H1 (cell line): ENCODE measurements around the gene FSIP1. TPM values are rescaled to one million over a fixed set of nuclear protein-coding genes. Genes with fewer than 3 reads are reported as not detected.

Experiments
- CTCF ChIA-PET: fragments of 300-600 bp; sonication (Branson Sonifier 250); formaldehyde crosslinking; loops from one replicate; lab custom pipeline; 2021; ENCODE audit not compliant: partially characterized antibody; lab: Charles Lee
- POLR2A ChIA-PET: fragments of 300-600 bp; sonication (Branson Sonifier 250); formaldehyde crosslinking; loops from one replicate; lab custom pipeline; 2021; ENCODE audit warnings: inconsistent platforms; ENCODE audit not compliant: partially characterized antibody; lab: Charles Lee
- DNase-seq, 2 experiments: peaks; one replicate each; pipeline versions ENCODE4 v3.0.0 to v3.0.0-alpha.2; 2010 to 2022; ENCODE audit warnings: low spot score in 2 of 2, low read depth in 1 of 2, mixed read lengths in 1 of 2
- FAIRE-seq: peaks from 2 replicates; lab custom pipeline; 2011; peaks lifted over from hg19 to GRCh38; lab: Jason Lieb, UNC
- H2AFZ ChIP-seq: 2 replicates; pipeline ENCODE4 v1.8.1; 2012; ENCODE audit warnings: low read length, inconsistent platforms
- H2AK5ac ChIP-seq: 2 replicates; pipeline ENCODE4 v1.6.1; 2013; ENCODE audit warnings: low read depth, low read length
- H2BK120ac ChIP-seq: replicated peaks from 2 replicates; pipeline ENCODE3; 2013; ENCODE audit warnings: low read depth, low read length, inconsistent platforms
- H2BK12ac ChIP-seq: 2 replicates; pipeline ENCODE4 v1.6.1; 2013; ENCODE audit warnings: low read depth, low read length
- H2BK15ac ChIP-seq: 2 replicates; pipeline ENCODE4 v1.6.1; 2013; ENCODE audit warnings: low read length
- H2BK20ac ChIP-seq: 2 replicates; pipeline ENCODE4 v1.6.1; 2013; ENCODE audit warnings: low read length
- H2BK5ac ChIP-seq: 2 replicates; pipeline ENCODE4 v1.6.1; 2013; ENCODE audit warnings: low read depth, low read length
- H3K14ac ChIP-seq: 2 replicates; pipeline ENCODE4 v1.6.1; 2013; ENCODE audit warnings: inconsistent platforms; ENCODE audit not compliant: insufficient read length
- H3K18ac ChIP-seq: 2 replicates; pipeline ENCODE4 v1.6.1; 2013; ENCODE audit warnings: low read length; ENCODE audit errors: extremely low read depth
- H3K23ac ChIP-seq: 2 replicates; pipeline ENCODE4 v1.6.1; 2013; ENCODE audit warnings: inconsistent platforms; ENCODE audit not compliant: insufficient read length
- H3K23me2 ChIP-seq: 2 replicates; pipeline ENCODE4 v1.6.1; 2013; ENCODE audit warnings: low read depth, low read length
- H3K27ac ChIP-seq: 2 replicates; pipeline ENCODE4 v1.6.1; 2011; ENCODE audit warnings: low read depth, low read length, inconsistent platforms
- H3K27me3 ChIP-seq, 4 experiments: replicated peaks in 1 of 4; 1 replicate in 1 of 4; 2 replicates in 3 of 4; pipeline versions ENCODE4 v1.6.1 to v1.8.1; 2011 to 2013; ENCODE audit warnings: low read length in 3 of 4, mild to moderate bottlenecking in 3 of 4, inconsistent platforms in 2 of 4, mixed read lengths in 2 of 4, moderate library complexity in 1 of 4; ENCODE audit not compliant: control insufficient read depth in 3 of 4, insufficient read depth in 3 of 4; ENCODE audit errors: extremely low read depth in 1 of 4
- H3K36me3 ChIP-seq, 4 experiments: 2 replicates each; pipeline versions ENCODE4 v1.6.1 to v1.8.1; 2011 to 2013; ENCODE audit warnings: mild to moderate bottlenecking in 4 of 4, low read length in 3 of 4, moderate library complexity in 2 of 4, control low read depth in 1 of 4, inconsistent platforms in 1 of 4; ENCODE audit not compliant: insufficient read depth in 4 of 4, control insufficient read depth in 2 of 4
- H3K4ac ChIP-seq: replicated peaks from 2 replicates; pipeline ENCODE3; 2013; ENCODE audit warnings: low read length, low read depth, mixed read lengths, inconsistent platforms; ENCODE audit not compliant: insufficient read length
- H3K4me1 ChIP-seq, 4 experiments: replicated peaks in 1 of 4; 1 replicate in 1 of 4; 2 replicates in 3 of 4; pipeline versions ENCODE4 v1.6.1 to v1.8.1; 2011 to 2013; ENCODE audit warnings: low read length in 3 of 4, inconsistent platforms in 2 of 4, mixed read lengths in 1 of 4; ENCODE audit not compliant: insufficient read depth in 4 of 4, control insufficient read depth in 3 of 4
- H3K4me2 ChIP-seq, 2 experiments: 2 replicates each; pipeline versions ENCODE4 v1.6.1 to v1.8.1; 2011 to 2013; ENCODE audit warnings: low read depth in 2 of 2, low read length in 2 of 2, control low read depth in 1 of 2, inconsistent platforms in 1 of 2, mild to moderate bottlenecking in 1 of 2; ENCODE audit not compliant: insufficient read depth in 1 of 2
- H3K4me3 ChIP-seq, 4 experiments: fragments of 200-600, 300-600 bp in 1 of 4; sonication (generic), shearing (Covaris generic), sonication (Bioruptor Twin) in 1 of 4; 2 replicates each; pipeline versions ENCODE4 v1.5.1 to v1.8.1; 2011 to 2016; ENCODE audit warnings: low read length in 4 of 4, low read depth in 3 of 4, control low read depth in 2 of 4, inconsistent platforms in 2 of 4, mild to moderate bottlenecking in 2 of 4, mixed read lengths in 1 of 4, moderate library complexity in 1 of 4; ENCODE audit not compliant: insufficient read depth in 2 of 4; ENCODE audit errors: extremely low read depth in 1 of 4
- H3K56ac ChIP-seq: replicated peaks from 2 replicates; pipeline ENCODE3; 2013; ENCODE audit warnings: low read depth, mild to moderate bottlenecking, mixed read lengths, low read length, inconsistent platforms; ENCODE audit not compliant: insufficient read length
- H3K79me1 ChIP-seq: 2 replicates; pipeline ENCODE4 v1.6.1; 2013; ENCODE audit warnings: low read depth, low read length, control low read depth
- H3K79me2 ChIP-seq, 2 experiments: 2 replicates each; pipeline versions ENCODE4 v1.6.1 to v1.8.1; 2012 to 2013; ENCODE audit warnings: low read length in 2 of 2, mild to moderate bottlenecking in 2 of 2, inconsistent platforms in 1 of 2; ENCODE audit not compliant: insufficient read depth in 2 of 2, control insufficient read depth in 1 of 2
- H3K9ac ChIP-seq, 4 experiments: replicated peaks in 1 of 4; 1 replicate in 1 of 4; 2 replicates in 3 of 4; pipeline versions ENCODE4 v1.6.1 to v1.8.1; 2011 to 2013; ENCODE audit warnings: low read depth in 3 of 4, low read length in 3 of 4, control low read depth in 2 of 4, mild to moderate bottlenecking in 2 of 4, moderate library complexity in 2 of 4, inconsistent platforms in 1 of 4; ENCODE audit errors: extremely low read depth in 1 of 4
- H3K9me3 ChIP-seq, 2 experiments: 2 replicates each; pipeline versions ENCODE4 v1.6.1 to v1.8.1; 2012 to 2013; ENCODE audit warnings: mild to moderate bottlenecking in 2 of 2, moderate library complexity in 2 of 2, control low read depth in 1 of 2, inconsistent platforms in 1 of 2, low read depth in 1 of 2, low read length in 1 of 2, mixed read lengths in 1 of 2; ENCODE audit not compliant: insufficient read depth in 2 of 2
- H4K20me1 ChIP-seq, 2 experiments: replicated peaks in 1 of 2; 2 replicates each; pipeline versions ENCODE3 to v1.8.1; 2011 to 2013; ENCODE audit warnings: inconsistent platforms in 2 of 2, low read length in 2 of 2, mild to moderate bottlenecking in 1 of 2; ENCODE audit not compliant: insufficient read depth in 2 of 2, control insufficient read depth in 1 of 2
- H4K5ac ChIP-seq: 2 replicates; pipeline ENCODE4 v1.6.1; 2013; ENCODE audit warnings: low read length, low read depth, mixed read lengths, inconsistent platforms; ENCODE audit not compliant: insufficient read length
- H4K8ac ChIP-seq: 2 replicates; pipeline ENCODE4 v1.8.0; 2013; ENCODE audit warnings: mild to moderate bottlenecking, moderate library complexity, low read length, inconsistent platforms; ENCODE audit not compliant: insufficient read depth; ENCODE audit errors: extremely low read depth
- H4K91ac ChIP-seq: replicated peaks from 2 replicates; pipeline ENCODE3; 2013; ENCODE audit warnings: low read length, mixed read lengths, inconsistent platforms; ENCODE audit not compliant: insufficient read length
- ATF3 ChIP-seq: IDR thresholded peaks from 2 replicates; pipeline ENCODE4 v1.6.1; 2011; ENCODE audit warnings: low read depth, mild to moderate bottlenecking, low read length; ENCODE audit not compliant: insufficient read depth
- BACH1 ChIP-seq: IDR thresholded peaks from 2 replicates; pipeline ENCODE4 v1.6.1; 2012; ENCODE audit warnings: low read length, improper control_type of control experiment
- CBX5 ChIP-seq: fragments of 300-800, 300-1000 bp; sonication (generic); IDR thresholded peaks from 2 replicates; pipeline ENCODE4 v1.7.1; 2016; ENCODE audit warnings: antibody characterized with exemption, low read length, low read depth
- CEBPB ChIP-seq: IDR thresholded peaks from 2 replicates; pipeline ENCODE4 v1.6.1; 2012; ENCODE audit warnings: low read depth, low read length
- CHD2 ChIP-seq: IDR thresholded peaks from 2 replicates; pipeline ENCODE4 v1.6.1; 2012; ENCODE audit warnings: low read length, improper control_type of control experiment
- GTF2F1 ChIP-seq: IDR thresholded peaks from 2 replicates; pipeline ENCODE4 v1.6.1; 2012; ENCODE audit warnings: low read depth, low read length, improper control_type of control experiment, borderline replicate concordance
- KDM5A ChIP-seq: fragments of 200-600 bp; IDR thresholded peaks from 2 replicates; pipeline ENCODE4 v1.7.1; 2012; ENCODE audit warnings: mild to moderate bottlenecking, low read length, inconsistent platforms, mixed read lengths
- MAX ChIP-seq: IDR thresholded peaks from 2 replicates; pipeline ENCODE4 v1.6.1; 2012; ENCODE audit warnings: inconsistent platforms
- POLR2A ChIP-seq, 2 experiments: IDR thresholded peaks; 1 replicate in 1 of 2; 2 replicates in 1 of 2; pipeline ENCODE4 v1.6.1; 2011; ENCODE audit warnings: low read depth in 2 of 2, low read length in 2 of 2, mild to moderate bottlenecking in 2 of 2; ENCODE audit errors: control extremely low read depth in 1 of 2
- RBBP5 ChIP-seq: IDR thresholded peaks from 2 replicates; pipeline ENCODE4 v1.7.1; 2012; ENCODE audit warnings: low read depth, mild to moderate bottlenecking, inconsistent platforms, low read length, moderate library complexity, borderline replicate concordance
- SAP30 ChIP-seq: fragments of 300-600 bp; sonication (generic); IDR thresholded peaks from 2 replicates; pipeline ENCODE4 v1.7.1; 2012; ENCODE audit warnings: low read length, moderate library complexity, mild to moderate bottlenecking, inconsistent platforms; ENCODE audit not compliant: insufficient read depth, insufficient replicate concordance
- SIRT6 ChIP-seq: IDR thresholded peaks from one replicate; pipeline ENCODE4 v1.7.1; 2012; ENCODE audit warnings: low read length, inconsistent platforms
- SP2 ChIP-seq: IDR thresholded peaks from 2 replicates; pipeline ENCODE4 v1.6.1; 2012; ENCODE audit warnings: mild to moderate bottlenecking, low read length, inconsistent platforms
- SRF ChIP-seq: IDR thresholded peaks from 2 replicates; pipeline ENCODE4 v1.6.1; 2011; ENCODE audit warnings: mild to moderate bottlenecking, low read depth, low read length, moderate library complexity
- TCF12 ChIP-seq: IDR thresholded peaks from 2 replicates; pipeline ENCODE4 v1.6.1; 2011; ENCODE audit warnings: low read depth, mild to moderate bottlenecking, low read length
- WGBS, 2 experiments: shearing (Covaris generic) in 1 of 2; methylation state at CpG; one replicate each; pipeline versions ENCODE4 v1.1.6 to v1.1.7; 2013 to 2015; ENCODE audit warnings: low lambda C conversion rate in 2 of 2, mixed read lengths in 2 of 2, inconsistent platforms in 1 of 2, low coverage in 1 of 2, missing lambda C conversion rate in 1 of 2; ENCODE audit not compliant: insufficient replicate concordance in 2 of 2, insufficient coverage in 1 of 2, insufficient read length in 1 of 2; ENCODE audit errors: extremely low coverage in 1 of 2, missing lambda C conversion rate in 1 of 2; 5-methylcytosine and 5-hydroxymethylcytosine counted together
- polyA plus RNA-seq, 7 experiments: library from polyadenylated mRNA; depleted of rRNA in 3 of 7; stranded (reverse) in 5 of 7; unstranded in 2 of 7; fragments of >200 nt in 5 of 7; fragments of 200-250 nt in 2 of 7; gene quantifications; 1 replicate in 5 of 7; 2 replicates in 1 of 7; 4 replicates in 1 of 7; pipeline versions ENCODE4 v1.2.1 to v1.2.3, GENCODE V29; 2011 to 2013; ENCODE audit warnings: missing spikeins in 2 of 7, mixed read lengths in 2 of 7
- total RNA-seq: library from RNA; stranded (reverse); fragmentation: NEBNext Ultra II Directional; extraction: Animal tissue kit (Norgen Biotek cat#: 25700); gene quantifications from 2 replicates; pipeline ENCODE4 v1.2.1, GENCODE V29; 2021

FSIP1 gene
- total and polyA plus RNA-seq, 2 of the 8 experiments (the other 6 are each of a cell fraction or from before 2014, with no cell fraction given), result 0.18 to 1.3 TPM

GRCh38 chr15:39794954-39795353 lies 12.3 kb upstream of the FSIP1 start:
- Histone ChIP-seq H3K4me3 (no peak overlapping the region), H2AFZ (no peak overlapping the region), H3K56ac (no peak overlapping the region), H2BK120ac (no peak overlapping the region), H3K23ac (no peak overlapping the region), H3K9ac (no peak overlapping the region), H2BK5ac (no peak overlapping the region), H3K4ac (no peak overlapping the region), H2AK5ac (no peak overlapping the region), H3K79me1 (no peaks in the 10 kb centered on the region; the same call in 1 of the 2 replicates), H3K9me3 (no peaks in the 10 kb centered on the region), H4K20me1 (peaks cover 0 to 3% of the 10 kb centered on the region in 2 experiments), H2BK12ac (no peak overlapping the region), H4K5ac (no peak overlapping the region), H3K4me1 (no peaks in the 10 kb centered on the region; a peak in 1 of 7 replicates), H3K14ac (no peak overlapping the region), H3K23me2 (no peaks in the 10 kb centered on the region; the same call in 1 of the 2 replicates), H2BK20ac (no peak overlapping the region), H3K27me3 (no peaks in the 10 kb centered on the region), H4K8ac (no peak overlapping the region), H3K18ac (no peak overlapping the region), H3K79me2 (no peaks in the 10 kb centered on the region), H3K27ac (no peak overlapping the region), H2BK15ac (no peak overlapping the region), H3K4me2 (no peak overlapping the region), H3K36me3 (peaks cover 0 to 10% (median 3%) of the 10 kb centered on the region in 4 experiments; a peak in 5 of 8 replicates), H4K91ac (no peak overlapping the region)
- FAIRE-seq (peak; percentile 13), DNase-seq (no peak)
- CTCF ChIA-PET, result interaction anchor here (0.9 to 1.2 kb wide), 4 partner anchors 12 to 146 kb away, joined by 3 to 4 read pairs (median 3); partner anchors contain the start of gene FSIP1
- POLR2A ChIA-PET, result interaction anchor here (0.6 to 1.8 kb wide), 6 partner anchors 12 to 154 kb away, joined by 3 to 8 read pairs (median 3); partner anchors contain the start of gene FSIP1
- 92% methylated on average over 3 of the region's 3 CpGs; no CpG with 5 or more reads in 1 of the 2 experiments for WGBS, 2 experiments
- TF ChIP-seq CEBPB, result no peak
- no peak for TF ChIP-seq BACH1
- no peak for TF ChIP-seq ATF3
- TF ChIP-seq SRF, result no peak
- TF ChIP-seq SAP30, result no peak
- no peak for TF ChIP-seq KDM5A
- TF ChIP-seq GTF2F1, result no peak
- no peak for TF ChIP-seq CHD2
- TF ChIP-seq SIRT6, result no peak
- peak in 1 of 2 experiments; percentile 21; a peak in 1 of 3 replicates for TF ChIP-seq POLR2A (IDR thresholded peaks at IDR 0.05; ENCODE audit: control extremely low read depth in 1 of 2, low read depth in 2 of 2, low read length in 2 of 2)
- no peak for TF ChIP-seq MAX
- TF ChIP-seq TCF12, result no peak
- TF ChIP-seq RBBP5, result no peak
- TF ChIP-seq SP2, result no peak
- TF ChIP-seq CBX5, result no peak
